GM18858 (cell line): Measurements from ENCODE around the gene P4HB.

Experiments
- ATAC-seq: cut with Tn5 transposase; IDR thresholded peaks from one replicate; pipeline ENCODE4 v1.9.1; 2021; ENCODE audit not compliant: unreplicated experiment

P4HB gene

DNA sequence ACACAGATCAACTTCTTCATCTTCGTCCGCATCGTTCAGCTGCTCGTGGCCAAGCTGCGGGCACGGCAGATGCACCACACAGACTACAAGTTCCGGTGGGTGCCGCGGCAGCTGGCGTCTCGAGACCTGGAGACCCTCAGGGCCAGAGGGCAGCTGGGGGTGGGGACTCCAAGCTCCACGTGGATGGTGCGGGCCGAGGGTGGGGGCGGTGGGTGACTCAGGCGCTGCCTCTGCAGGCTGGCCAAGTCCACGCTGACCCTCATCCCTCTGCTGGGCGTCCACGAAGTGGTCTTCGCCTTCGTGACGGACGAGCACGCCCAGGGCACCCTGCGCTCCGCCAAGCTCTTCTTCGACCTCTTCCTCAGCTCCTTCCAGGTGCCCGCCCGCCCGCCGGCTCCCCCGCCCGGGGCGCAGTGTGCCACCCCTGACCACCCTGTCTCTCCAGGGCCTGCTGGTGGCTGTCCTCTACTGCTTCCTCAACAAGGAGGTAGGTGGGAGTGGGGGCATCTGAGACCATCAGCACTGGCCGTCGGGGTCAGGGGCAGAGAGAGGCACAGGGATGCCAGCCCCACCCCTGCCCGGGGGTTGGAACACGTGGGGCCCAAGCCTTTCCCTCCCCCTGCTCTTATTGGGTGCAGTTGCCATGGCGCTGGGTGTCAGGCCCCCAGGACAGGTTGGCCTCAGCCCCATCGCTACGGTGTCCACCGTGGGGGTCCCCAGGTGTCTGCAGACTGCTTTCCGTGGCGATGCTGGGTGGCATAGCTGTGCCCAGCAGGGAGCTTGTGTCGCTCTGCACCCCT, 47.6 kb downstream of the P4HB start:
- no peak for ATAC-seq

DNA sequence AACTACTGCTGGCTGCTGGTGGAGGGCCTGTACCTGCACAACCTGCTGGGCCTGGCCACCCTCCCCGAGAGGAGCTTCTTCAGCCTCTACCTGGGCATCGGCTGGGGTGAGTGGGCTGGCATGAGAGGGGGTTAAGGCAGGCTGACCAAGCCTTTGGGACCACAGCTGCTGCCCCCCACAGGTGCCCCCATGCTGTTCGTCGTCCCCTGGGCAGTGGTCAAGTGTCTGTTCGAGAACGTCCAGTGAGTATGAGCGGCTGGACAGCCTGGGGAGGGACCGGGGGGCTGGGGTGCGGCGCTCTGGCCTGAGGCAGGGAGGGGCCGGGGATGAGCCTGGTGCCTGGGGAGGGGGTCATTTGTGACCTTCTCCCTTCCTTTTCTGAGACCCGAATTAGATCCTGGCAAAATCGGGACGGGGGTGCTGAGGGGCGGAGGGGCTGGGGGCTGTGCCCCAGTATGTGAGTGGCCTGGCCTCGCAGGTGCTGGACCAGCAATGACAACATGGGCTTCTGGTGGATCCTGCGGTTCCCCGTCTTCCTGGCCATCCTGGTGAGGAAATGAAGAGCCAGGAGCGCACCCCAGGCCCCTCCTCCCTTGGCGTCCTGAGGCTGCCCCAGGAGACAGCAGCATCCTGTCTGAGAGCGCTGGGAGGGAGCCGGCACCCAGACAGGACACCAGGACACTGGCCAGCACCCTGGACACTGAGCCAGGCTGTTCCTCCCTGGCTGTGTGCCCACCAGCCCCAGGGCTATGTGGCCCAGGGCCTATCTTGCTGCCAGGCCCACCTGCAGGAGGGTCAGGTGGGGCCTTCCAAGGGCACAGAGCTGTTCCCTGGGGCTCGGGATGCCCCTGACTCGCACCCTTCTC, 48.4 kb downstream of the P4HB start:
- ATAC-seq: no peak

- ATAC-seq: no peak
These were observed 49.2 kb downstream of the P4HB start for GRCh38 chr17:81810892-81811704.

- ATAC-seq: no peak
These were observed 49.9 kb downstream of the P4HB start for GRCh38 chr17:81810476-81810875.

DNA sequence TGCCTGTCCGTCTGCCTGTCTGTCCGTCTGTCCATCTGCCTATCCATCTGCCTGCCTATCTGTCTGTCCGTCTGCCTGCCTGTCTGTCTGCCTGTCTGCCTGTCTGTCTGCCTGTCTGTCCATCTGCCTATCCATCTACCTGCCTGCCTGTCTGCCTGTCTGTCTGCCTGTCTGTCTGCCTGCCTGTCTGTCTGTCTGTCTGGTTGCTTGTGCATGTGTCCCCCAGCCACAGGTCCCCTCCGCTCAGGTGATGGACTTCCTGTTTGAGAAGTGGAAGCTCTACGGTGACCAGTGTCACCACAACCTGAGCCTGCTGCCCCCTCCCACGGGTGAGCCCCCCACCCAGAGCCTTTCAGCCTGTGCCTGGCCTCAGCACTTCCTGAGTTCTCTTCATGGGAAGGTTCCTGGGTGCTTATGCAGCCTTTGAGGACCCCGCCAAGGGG, 50.8 kb downstream of the P4HB start:
- no peak for ATAC-seq

GRCh38 chr17:81808778-81809555, 51.4 kb downstream of the P4HB start:
- no peak for ATAC-seq

DNA sequence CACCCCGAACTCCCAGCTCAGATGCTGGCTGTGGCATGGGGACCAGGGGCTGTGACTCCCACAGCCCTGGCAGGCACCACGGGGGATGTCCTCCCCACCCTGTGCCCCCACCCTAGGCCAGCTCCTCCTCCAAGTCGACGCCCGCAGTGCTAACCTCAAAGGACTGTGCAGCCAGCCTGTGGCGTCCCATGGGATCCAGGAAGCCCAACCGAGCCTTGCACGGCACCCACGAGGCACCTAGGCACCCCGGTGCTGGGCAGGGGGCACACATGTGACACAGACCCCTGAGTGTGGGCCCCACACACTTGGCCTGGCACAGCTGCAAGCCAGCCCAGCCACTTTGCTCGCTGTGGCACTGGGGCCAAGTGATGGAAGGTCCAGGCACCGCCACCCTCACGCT, 52.5 kb downstream of the P4HB start:
- ATAC-seq: no peak

DNA sequence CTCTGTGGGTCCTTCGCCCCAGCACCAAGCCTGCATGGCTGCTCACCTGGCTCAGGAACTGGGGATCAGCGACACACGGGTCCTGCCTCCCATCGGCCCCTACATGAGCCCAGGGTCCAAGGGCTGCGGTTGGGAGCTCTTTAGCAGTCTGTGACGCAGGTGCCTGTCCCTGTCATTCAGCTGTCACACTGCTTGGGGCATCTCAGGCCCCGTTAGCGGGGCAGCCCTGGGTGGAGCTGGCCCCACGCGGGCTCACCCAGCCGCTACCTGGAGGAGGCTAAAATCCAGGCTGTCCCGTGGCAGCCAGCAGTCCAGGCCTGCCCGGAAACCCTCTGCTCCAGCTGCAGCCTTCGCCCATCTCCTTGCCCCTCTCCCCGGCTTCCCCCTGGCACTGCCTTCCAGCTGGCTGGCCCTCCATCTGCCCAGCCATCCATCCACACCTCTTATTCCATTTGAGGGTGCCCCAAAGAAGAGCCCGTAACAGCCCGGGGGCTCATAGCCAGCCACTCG, 53.1 kb downstream of the P4HB start:
- no peak for ATAC-seq

DNA sequence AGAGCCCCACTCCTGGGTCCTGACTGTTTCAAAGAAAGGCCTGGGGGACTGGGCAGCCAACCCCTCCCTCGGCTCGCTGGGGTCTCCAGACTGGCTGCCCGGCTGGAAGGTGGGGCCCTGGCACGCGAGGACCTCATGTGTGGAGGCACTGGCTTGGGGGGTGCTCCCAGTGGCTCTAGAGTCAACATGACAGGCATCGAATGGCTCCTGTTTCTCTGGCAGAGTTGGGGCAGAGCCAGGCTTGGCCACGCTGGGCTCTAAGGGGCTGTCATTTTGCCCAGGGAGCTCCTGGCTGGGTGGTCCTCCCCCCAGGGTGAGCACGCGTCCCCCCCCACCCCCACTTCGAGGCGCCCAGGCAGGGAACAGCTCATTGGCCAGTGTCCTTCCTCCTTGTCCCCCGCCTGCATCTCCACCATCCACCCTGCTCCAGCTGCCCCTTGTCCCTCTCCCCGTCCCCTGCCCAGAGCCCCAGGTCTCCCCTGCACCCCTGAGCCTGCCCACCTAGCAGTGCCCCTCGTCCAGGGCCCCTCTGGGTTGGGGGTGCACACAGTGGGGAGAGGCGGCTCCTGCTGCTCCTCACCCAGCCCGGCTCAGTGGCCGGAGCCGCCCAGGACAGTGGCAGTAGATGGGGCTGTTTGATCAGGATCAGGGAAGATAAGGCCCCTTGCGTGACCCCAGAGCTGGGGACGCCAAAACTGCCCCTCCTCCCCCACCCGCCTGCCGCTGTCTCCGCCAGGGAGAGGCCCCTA, 53.7 kb downstream of the P4HB start:
- no peak for ATAC-seq

GRCh38 chr17:81805707-81806460, 54.5 kb downstream of the P4HB start:
- no peak for ATAC-seq

DNA sequence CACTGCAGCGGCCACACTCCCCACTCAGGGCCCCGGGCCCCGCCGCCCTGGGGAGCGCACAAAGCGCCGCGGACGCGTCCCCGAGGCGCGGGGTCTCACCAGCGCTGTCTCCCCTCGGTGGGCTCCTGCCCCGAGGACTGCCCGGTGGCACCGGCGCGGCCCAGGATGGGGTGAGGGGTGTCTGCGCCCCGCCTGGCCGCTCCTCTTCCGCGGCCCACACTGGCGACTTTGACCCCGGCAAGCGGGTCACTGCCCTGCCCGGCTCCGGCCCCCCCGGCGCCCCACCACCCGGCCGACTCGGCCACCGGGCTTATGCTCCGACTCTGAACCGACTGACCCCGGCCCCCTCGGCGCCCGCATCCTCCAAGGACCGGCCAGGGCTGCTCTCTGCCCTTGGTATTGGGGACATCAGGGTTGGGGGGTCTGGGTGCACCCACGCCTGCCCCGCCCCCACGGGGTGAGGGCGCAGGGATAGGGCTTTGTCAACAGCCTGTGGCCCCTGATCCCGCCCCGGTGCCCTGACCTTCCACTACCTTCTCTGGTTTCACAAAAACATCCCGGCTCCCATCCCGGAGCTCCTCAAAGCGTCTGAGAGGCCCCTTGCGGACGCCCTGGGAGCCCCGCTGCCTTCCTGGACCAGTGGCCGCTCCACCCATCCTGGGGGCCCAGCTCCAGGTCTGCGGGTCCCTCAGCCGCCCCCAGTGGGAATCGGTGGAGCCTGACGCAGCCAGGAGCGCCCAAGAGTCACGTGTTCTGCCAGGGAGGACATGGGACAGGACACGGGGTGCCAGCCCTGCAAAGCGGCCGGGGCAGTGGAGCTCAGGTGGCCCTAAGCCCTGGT, 55.6 kb downstream of the P4HB start:
- ATAC-seq: no peak

GRCh38 chr17:81803728-81804558, 56.4 kb downstream of the P4HB start, which contains the start of gene GCGR:
TSS of gene GCGR (plus strand) at chr17:81804150. CDS start at chr17:81809019, 4,869 bp downstream.
- no peak for ATAC-seq

DNA sequence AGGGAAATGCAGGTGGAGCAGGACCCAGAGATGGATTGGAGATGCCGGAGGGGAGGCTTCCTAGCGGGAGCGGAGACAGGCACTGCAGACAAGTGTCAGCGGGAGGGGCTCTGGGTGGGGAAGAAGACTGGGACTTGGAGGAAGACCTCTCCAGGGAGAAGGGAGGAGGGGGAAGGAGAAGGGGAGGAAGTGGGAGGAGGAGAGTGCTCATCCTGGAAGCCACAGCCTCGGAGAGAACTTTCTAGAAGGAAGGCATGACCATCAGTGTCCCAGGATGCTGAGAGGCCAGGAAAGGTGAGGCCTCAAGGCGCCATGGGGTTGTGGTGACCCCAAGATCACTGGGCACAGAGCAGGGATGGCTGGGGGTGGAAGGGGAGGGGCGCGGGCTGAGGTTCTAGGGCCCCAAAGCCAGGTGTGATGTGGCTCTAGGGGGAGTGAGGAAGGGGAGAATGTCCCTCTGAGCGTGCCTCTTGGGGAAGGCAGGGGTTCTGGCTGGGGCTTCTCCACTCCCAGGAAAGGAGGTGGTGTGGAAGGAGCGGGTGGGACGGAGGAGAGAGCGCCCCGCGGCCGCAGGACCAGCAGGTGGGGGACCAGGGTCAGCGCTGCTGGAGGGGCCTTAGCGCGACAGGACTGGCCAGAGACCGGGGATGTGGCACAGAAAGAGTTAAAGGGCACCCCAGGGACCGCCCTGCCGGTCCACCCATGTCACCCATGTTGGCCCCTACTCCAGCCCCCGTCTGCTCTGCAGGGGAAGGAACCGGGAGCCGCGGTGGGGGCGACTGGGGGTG, 57.3 kb downstream of the P4HB start:
- ATAC-seq: no peak

DNA sequence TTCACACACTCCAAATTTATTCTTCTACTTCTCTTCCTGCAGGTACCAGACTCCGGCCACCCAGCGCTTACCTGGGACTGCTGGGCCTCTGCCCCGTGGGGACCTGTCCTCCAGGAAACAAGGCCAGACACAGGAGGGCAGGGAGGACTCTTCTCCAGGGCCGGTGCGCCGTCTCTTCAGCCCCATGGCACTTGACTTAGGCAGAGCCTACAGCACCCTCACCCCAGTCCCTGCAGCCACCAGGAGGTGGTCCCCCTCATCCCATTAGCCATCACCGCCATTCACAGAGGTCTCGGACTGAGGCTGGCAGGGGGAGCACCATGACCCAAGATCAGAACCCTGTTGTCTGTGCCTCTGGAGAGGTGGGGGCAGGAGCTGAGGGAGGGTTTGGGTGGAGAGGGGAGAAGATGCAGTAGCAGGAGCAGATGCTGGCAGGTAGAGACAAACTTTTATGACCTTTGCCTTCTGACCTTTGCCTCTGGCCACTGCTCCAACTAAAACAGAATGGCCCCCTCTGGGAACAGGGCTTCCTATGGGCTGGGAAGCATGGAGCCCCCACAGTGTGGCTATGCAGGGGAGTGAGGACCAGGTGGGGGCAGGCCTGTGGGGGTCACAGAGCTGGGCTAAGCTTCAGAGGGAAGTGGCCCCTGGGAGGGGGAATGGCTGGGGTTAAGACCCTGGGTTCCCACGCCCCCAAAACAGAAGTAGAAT, 58.1 kb downstream of the P4HB start:
- ATAC-seq: no peak

- ATAC-seq: no peak
These were observed 59.0 kb downstream of the P4HB start for GRCh38 chr17:81801327-81801726.

- ATAC-seq: no peak
These were observed 65.8 kb downstream of the P4HB start for GRCh38 chr17:81794509-81794908.
